ENCODE results near the gene VAV3. TPM values are rescaled to one million over a fixed set of nuclear protein-coding genes. Genes with fewer than 3 reads are reported as not detected.
"Not testable (repeated sequence)": the region's sequence is repeated elsewhere in the genome, so short reads cannot be mapped to it uniquely, and the experiment has no call there.

Gene VAV3
- total RNA-seq, 5 donors from 2014 or later (not counting 1 experiment from before 2014, with no cell fraction given): 3.7 to 13.4 (median 4.6) TPM

DNA sequence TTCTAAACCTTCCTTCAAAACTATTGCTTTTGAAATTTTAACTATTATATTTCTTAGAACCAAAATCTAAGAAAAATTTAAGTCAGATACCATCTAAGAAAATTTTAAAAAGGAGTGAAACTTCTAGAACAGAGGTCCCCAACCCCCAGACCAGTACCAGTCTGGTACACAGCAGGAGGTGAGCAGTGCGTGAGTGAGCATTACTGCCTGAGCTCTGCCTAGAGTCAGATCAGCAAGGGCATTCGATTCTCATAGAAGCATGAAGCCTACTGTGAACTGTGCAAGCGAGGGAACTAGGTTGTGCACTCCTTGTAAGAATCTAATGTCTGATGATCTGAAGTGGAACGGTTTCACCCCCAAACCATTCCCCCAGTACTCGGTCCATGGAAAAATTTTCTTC, 106.7 kb downstream of the VAV3 start:
- Histone ChIP-seq H3K27ac (ENCODE audit: low read length) (no peak overlapping the region), H3K4me1 (ENCODE audit: control insufficient read depth in 1 of 2, extremely low read depth in 1 of 2, insufficient read depth in 2 of 2, low read length in 2 of 2) (peaks cover 0 to 6% of the 10 kb centered on the region in 2 experiments), H3K36me3 (ENCODE audit: control insufficient read depth in 2 of 2, extremely low read depth in 1 of 2, insufficient read depth in 1 of 2, low read length in 1 of 2) (no peaks in the 10 kb centered on the region), H3K27me3 (replicated peaks in 1 of 2; ENCODE audit: control insufficient read depth in 2 of 2, extremely low read depth in 1 of 2, insufficient read depth in 2 of 2, low read length in 1 of 2) (no peaks in the 10 kb centered on the region), H3K4me3 (ENCODE audit: control insufficient read depth in 1 of 2, extremely low read depth in 1 of 2, low read length in 1 of 2) (no peak overlapping the region), H3K9me3 (peaks cover 2% of the 10 kb centered on the region)
- CTCF ChIA-PET: no interaction called here
- no peaks in the 10 kb centered on the region for H3K27me3 Mint-ChIP-seq
- H3K4me1 Mint-ChIP-seq: peaks cover 4 to 8% (median 6%) of the 10 kb centered on the region in 3 donors
- POLR2A ChIA-PET: no interaction called here
- WGBS (ENCODE audit: insufficient coverage): no CpG with 5 or more reads among the region's 5 CpGs
- peaks cover 6% of the 10 kb centered on the region for H3K36me3 Mint-ChIP-seq
- DNase-seq (no peak), ATAC-seq (replicated peaks in 1 of 4) (no peak)
- peaks cover 2 to 11% (median 4%) of the 10 kb centered on the region in 3 donors for H3K9me3 Mint-ChIP-seq
- H3K27ac Mint-ChIP-seq: no peak overlapping the region
- no peak overlapping the region for H3K4me3 Mint-ChIP-seq

DNA sequence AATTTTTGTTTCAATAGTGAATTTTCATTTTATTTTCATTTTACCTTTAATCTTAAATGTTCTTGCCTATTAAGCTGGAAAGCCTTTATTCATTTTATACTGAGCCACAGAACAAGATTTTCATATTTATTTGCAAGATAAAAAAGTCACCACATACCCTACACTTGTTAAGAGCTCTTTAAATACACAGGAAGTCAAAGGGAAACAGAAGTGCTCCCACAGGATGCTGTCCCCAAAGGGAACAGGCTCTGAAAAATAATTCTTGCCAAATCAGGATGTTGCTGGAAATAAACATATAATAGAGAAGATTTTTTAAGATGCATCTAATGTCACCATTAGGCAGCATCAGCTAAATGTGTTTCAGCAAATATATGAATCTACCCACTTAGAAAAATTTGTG, 113.6 kb downstream of the VAV3 start:
- ChIA-PET CTCF (interaction anchor here (0.7 kb wide), 4 partner anchors 68 to 1471 kb away, joined by 3 to 8 read pairs (median 7); no protein-coding TSS in a partner anchor), POLR2A (interaction anchor here in 1 of 2 donors (0.7 kb wide), 1 partner anchor 60 kb away, joined by 9 read pairs; no protein-coding TSS in a partner anchor)
- H3K4me1 ChIP-seq (ENCODE audit: control insufficient read depth in 1 of 2, extremely low read depth in 1 of 2, insufficient read depth in 2 of 2, low read length in 2 of 2): peaks cover 4 to 7% of the 10 kb centered on the region in 2 experiments
- no peaks in the 10 kb centered on the region for H3K27me3 ChIP-seq (replicated peaks in 1 of 2; ENCODE audit: control insufficient read depth in 2 of 2, extremely low read depth in 1 of 2, insufficient read depth in 2 of 2, low read length in 1 of 2)
- DNase-seq: no peak
- Mint-ChIP-seq H3K4me3 (no peak overlapping the region), H3K4me1 (peaks cover 9 to 24% (median 18%) of the 10 kb centered on the region in 3 donors), H3K36me3 (peaks cover 19% of the 10 kb centered on the region), H3K27ac (no peak overlapping the region), H3K27me3 (no peaks in the 10 kb centered on the region), H3K9me3 (peaks cover 0 to 15% (median 2%) of the 10 kb centered on the region in 3 donors)
- no peak for ATAC-seq (replicated peaks in 1 of 4)
- no peaks in the 10 kb centered on the region for H3K36me3 ChIP-seq (ENCODE audit: control insufficient read depth in 2 of 2, extremely low read depth in 1 of 2, insufficient read depth in 1 of 2, low read length in 1 of 2)
- H3K9me3 ChIP-seq: no peaks in the 10 kb centered on the region
- H3K27ac ChIP-seq (ENCODE audit: low read length): no peak overlapping the region
- H3K4me3 ChIP-seq (ENCODE audit: control insufficient read depth in 1 of 2, extremely low read depth in 1 of 2, low read length in 1 of 2): no peak overlapping the region

DNA sequence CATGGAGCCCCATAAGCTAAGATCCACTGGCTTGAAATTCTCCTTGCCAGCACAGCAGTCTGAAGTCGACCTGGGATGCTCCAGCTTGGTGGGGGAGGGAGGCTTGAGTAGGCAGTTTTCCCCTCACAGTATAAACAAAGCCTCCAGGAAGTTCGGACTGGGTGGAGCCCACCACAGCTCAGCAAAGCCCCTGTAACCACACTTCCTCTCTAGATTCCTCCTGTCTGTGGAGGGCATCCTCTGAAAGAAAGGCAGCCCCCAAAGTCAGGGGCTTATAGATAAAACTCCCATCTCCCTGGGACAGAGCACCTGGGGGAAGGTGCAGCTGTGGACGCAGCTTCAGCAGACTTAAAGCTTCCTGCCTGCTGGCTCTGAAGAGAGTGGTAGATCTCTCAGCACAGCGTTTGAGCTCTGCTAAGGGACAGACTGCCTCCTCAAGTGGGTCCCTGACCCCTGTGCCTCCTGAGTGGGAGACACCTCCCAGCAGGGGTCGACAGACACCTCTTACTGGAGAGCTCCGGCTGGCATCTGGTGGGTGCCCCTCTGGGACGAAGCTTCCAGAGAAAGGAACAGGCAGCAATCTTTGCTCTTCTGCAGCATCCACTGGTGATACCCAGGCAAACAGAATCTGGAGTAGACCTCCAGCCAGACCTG, 120.3 kb downstream of the VAV3 start:
- Mint-ChIP-seq H3K9me3 (peaks cover 0 to 17% (median 2%) of the 10 kb centered on the region in 3 donors), H3K4me1 (peaks cover 55 to 62% (median 56%) of the 10 kb centered on the region in 3 donors), H3K27ac (peak overlapping the region; percentile 47 to 88), H3K4me3 (peak overlapping the region; percentile 32 to 82 (median 68)), H3K36me3 (peaks cover 25% of the 10 kb centered on the region)
- ATAC-seq (replicated peaks in 1 of 4) (peak; percentile 40 to 75 (median 63)), DNase-seq (peak in 7 of 35 experiments; percentile 2 to 23 (median 8))
- Histone ChIP-seq H3K4me1 (ENCODE audit: control insufficient read depth in 1 of 2, extremely low read depth in 1 of 2, insufficient read depth in 2 of 2, low read length in 2 of 2) (peaks cover 27% of the 10 kb centered on the region in 2 experiments), H3K27ac (ENCODE audit: low read length) (peak overlapping the region; percentile 47), H3K4me3 (ENCODE audit: control insufficient read depth in 1 of 2, extremely low read depth in 1 of 2, low read length in 1 of 2) (peak overlapping the region; percentile 4 to 53)
- POLR2A ChIA-PET; H3K27me3 Mint-ChIP-seq; H3K9me3 ChIP-seq; H3K36me3 ChIP-seq (ENCODE audit: control insufficient read depth in 2 of 2, extremely low read depth in 1 of 2, insufficient read depth in 1 of 2, low read length in 1 of 2); H3K27me3 ChIP-seq (replicated peaks in 1 of 2; ENCODE audit: control insufficient read depth in 2 of 2, extremely low read depth in 1 of 2, insufficient read depth in 2 of 2, low read length in 1 of 2): not testable (repeated sequence)
- 56% methylated on average over 5 of the region's 7 CpGs for WGBS (ENCODE audit: insufficient coverage)
- CTCF ChIA-PET: interaction anchor here in 1 of 2 donors (0.5 kb wide), 1 partner anchor 719 kb away, joined by 3 read pairs; no protein-coding TSS in a partner anchor

DNA sequence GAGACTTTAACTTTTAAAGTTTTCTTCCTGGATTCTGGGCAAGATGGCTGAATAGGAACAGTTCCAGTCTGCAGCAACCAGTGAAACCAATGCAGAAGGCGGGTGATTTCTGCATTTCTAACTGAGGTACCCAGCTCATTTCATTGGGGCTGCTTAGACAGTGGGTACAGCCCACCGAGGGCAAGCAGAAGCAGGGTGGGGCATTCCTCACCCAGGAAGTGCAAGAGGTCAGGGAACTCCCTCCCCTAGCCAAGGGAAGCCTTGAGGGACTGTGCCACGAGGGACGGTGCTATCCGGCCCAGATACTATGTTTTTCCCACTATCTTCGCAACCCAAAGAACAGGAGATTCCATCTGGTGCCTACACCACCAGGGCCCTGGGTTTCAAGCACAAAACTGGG, 121.0 kb downstream of the VAV3 start:
- peak in 3 of 4 experiments; percentile 22 to 37 (median 32) for ATAC-seq (replicated peaks in 1 of 4)
- H3K4me3 ChIP-seq (ENCODE audit: control insufficient read depth in 1 of 2, extremely low read depth in 1 of 2, low read length in 1 of 2): no peak overlapping the region
- H3K9me3 ChIP-seq: no peaks in the 10 kb centered on the region
- no peaks in the 10 kb centered on the region for H3K36me3 ChIP-seq (ENCODE audit: control insufficient read depth in 2 of 2, extremely low read depth in 1 of 2, insufficient read depth in 1 of 2, low read length in 1 of 2)
- DNase-seq: no peak
- peak overlapping the region; percentile 60 to 88 for H3K27ac Mint-ChIP-seq
- peaks cover 25% of the 10 kb centered on the region for H3K36me3 Mint-ChIP-seq
- POLR2A ChIA-PET: no interaction called here
- 43% methylated on average over 5 of the region's 6 CpGs for WGBS (ENCODE audit: insufficient coverage)
- H3K4me1 Mint-ChIP-seq: peaks cover 56 to 61% (median 58%) of the 10 kb centered on the region in 3 donors
- H3K27me3 Mint-ChIP-seq: no peaks in the 10 kb centered on the region
- peaks cover 0 to 17% (median 2%) of the 10 kb centered on the region in 3 donors for H3K9me3 Mint-ChIP-seq
- peaks cover 27% of the 10 kb centered on the region in 2 experiments for H3K4me1 ChIP-seq (ENCODE audit: control insufficient read depth in 1 of 2, extremely low read depth in 1 of 2, insufficient read depth in 2 of 2, low read length in 2 of 2)
- peak overlapping the region; percentile 11 to 82 (median 68) for H3K4me3 Mint-ChIP-seq
- CTCF ChIA-PET: interaction anchor here in 1 of 2 donors (0.5 kb wide), 1 partner anchor 720 kb away, joined by 3 read pairs; no protein-coding TSS in a partner anchor
- H3K27ac ChIP-seq (ENCODE audit: low read length): peak overlapping the region; percentile 47
- no peaks in the 10 kb centered on the region for H3K27me3 ChIP-seq (replicated peaks in 1 of 2; ENCODE audit: control insufficient read depth in 2 of 2, extremely low read depth in 1 of 2, insufficient read depth in 2 of 2, low read length in 1 of 2)

DNA sequence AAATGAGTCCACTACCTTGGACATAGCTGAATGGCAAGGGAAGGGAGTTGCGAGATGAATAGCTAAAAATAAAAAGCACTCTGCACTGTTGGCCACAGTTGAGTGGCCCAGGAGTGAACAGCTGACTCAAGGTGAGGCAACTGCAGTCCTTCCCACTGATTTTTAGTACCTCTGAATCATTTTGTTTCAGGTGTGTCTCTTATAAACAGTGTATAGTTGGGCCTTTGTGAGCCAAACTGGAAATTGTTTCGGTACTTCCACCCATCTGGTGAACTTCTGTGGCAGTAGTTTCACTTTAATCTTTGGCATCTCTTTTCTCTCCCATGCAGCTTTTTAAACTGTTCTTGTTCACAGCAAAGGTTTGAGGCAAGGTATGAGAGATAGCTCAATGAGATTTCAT, 122.7 kb downstream of the VAV3 start:
- Histone ChIP-seq H3K27me3 (replicated peaks in 1 of 2; ENCODE audit: control insufficient read depth in 2 of 2, extremely low read depth in 1 of 2, insufficient read depth in 2 of 2, low read length in 1 of 2) (no peaks in the 10 kb centered on the region), H3K4me1 (ENCODE audit: control insufficient read depth in 1 of 2, extremely low read depth in 1 of 2, insufficient read depth in 2 of 2, low read length in 2 of 2) (peaks cover 27% of the 10 kb centered on the region in 2 experiments), H3K4me3 (ENCODE audit: control insufficient read depth in 1 of 2, extremely low read depth in 1 of 2, low read length in 1 of 2) (no peak overlapping the region), H3K9me3 (no peaks in the 10 kb centered on the region), H3K27ac (ENCODE audit: low read length) (peak overlapping the region; percentile 25), H3K36me3 (ENCODE audit: control insufficient read depth in 2 of 2, extremely low read depth in 1 of 2, insufficient read depth in 1 of 2, low read length in 1 of 2) (no peaks in the 10 kb centered on the region)
- CTCF ChIA-PET: interaction anchor here in 1 of 2 donors (0.8 to 1.2 kb wide), 2 partner anchors 58 to 283 kb away, joined by 4 to 5 read pairs; no protein-coding TSS in a partner anchor
- Mint-ChIP-seq H3K36me3 (peaks cover 15% of the 10 kb centered on the region), H3K27ac (peak overlapping the region; percentile 23 to 88), H3K27me3 (no peaks in the 10 kb centered on the region), H3K4me1 (peaks cover 55 to 69% (median 61%) of the 10 kb centered on the region in 3 donors), H3K9me3 (peaks cover 0 to 17% (median 2%) of the 10 kb centered on the region in 3 donors), H3K4me3 (peak overlapping the region in 2 of 3 donors; percentile 14 to 44)
- WGBS (ENCODE audit: insufficient coverage): 33% methylated on average over 1 of the region's 2 CpGs
- DNase-seq (peak in 1 of 35 experiments; percentile 29), ATAC-seq (replicated peaks in 1 of 4) (peak in 1 of 4 experiments; percentile 50)
- POLR2A ChIA-PET: no interaction called here

DNA sequence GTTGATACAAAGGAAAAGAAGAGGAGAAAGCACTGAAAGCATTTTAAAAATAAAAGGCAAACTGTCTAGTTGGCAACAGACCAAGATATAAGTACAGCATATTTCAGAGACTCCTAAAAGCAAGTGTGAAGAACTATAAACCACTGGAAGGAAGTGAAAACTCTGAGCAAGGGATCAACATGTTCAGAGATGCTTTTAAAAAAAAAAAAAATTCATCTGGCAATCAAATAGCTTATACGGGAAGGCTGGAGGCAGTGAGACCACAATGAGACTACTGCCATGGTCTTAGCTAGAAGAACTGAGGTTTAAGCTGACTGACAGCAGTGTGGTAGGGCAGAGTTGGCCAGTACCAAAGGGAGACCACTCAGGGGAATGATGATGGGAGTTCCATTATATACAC, 124.3 kb downstream of the VAV3 start:
- ChIA-PET CTCF (interaction anchor here in 1 of 2 donors (0.7 kb wide), 1 partner anchor 170 kb away, joined by 5 read pairs; no protein-coding TSS in a partner anchor), POLR2A (interaction anchor here (0.6 to 0.7 kb wide), 3 partner anchors 9 to 123 kb away, joined by 3 to 8 read pairs (median 4); no protein-coding TSS in a partner anchor)
- Mint-ChIP-seq H3K4me1 (peaks cover 62 to 76% (median 71%) of the 10 kb centered on the region in 3 donors), H3K36me3 (peaks cover 7% of the 10 kb centered on the region), H3K27ac (peak overlapping the region; percentile 70 to 77), H3K9me3 (peaks cover 0 to 8% (median 0%) of the 10 kb centered on the region in 3 donors), H3K27me3 (no peaks in the 10 kb centered on the region), H3K4me3 (peak overlapping the region; percentile 4 to 51 (median 19))
- ATAC-seq (replicated peaks in 1 of 4): peak in 3 of 4 experiments; percentile 28 to 60 (median 57)
- Histone ChIP-seq H3K9me3 (no peaks in the 10 kb centered on the region), H3K4me1 (ENCODE audit: control insufficient read depth in 1 of 2, extremely low read depth in 1 of 2, insufficient read depth in 2 of 2, low read length in 2 of 2) (peaks cover 27 to 28% of the 10 kb centered on the region in 2 experiments), H3K27ac (ENCODE audit: low read length) (peak overlapping the region; percentile 35), H3K27me3 (replicated peaks in 1 of 2; ENCODE audit: control insufficient read depth in 2 of 2, extremely low read depth in 1 of 2, insufficient read depth in 2 of 2, low read length in 1 of 2) (no peaks in the 10 kb centered on the region), H3K4me3 (ENCODE audit: control insufficient read depth in 1 of 2, extremely low read depth in 1 of 2, low read length in 1 of 2) (no peak overlapping the region), H3K36me3 (ENCODE audit: control insufficient read depth in 2 of 2, extremely low read depth in 1 of 2, insufficient read depth in 1 of 2, low read length in 1 of 2) (no peaks in the 10 kb centered on the region)
- no CpG with 5 or more reads among the region's 1 CpG for WGBS (ENCODE audit: insufficient coverage)
- DNase-seq: peak in 1 of 35 experiments; percentile 37

Measured in T-cell (primary cell).